Omental fat pad (tissue), 4 donors: ENCODE measurements around the gene CDK5RAP2. TPM values are rescaled to one million over a fixed set of nuclear protein-coding genes. Genes with fewer than 3 reads are reported as not detected.

Source experiments
- ATAC-seq: fragments of 150-250 bp; one replicate; pipeline ENCODE4 v1.9.1; 2016; ENCODE audit warnings: mild to moderate bottlenecking, moderate library complexity; ENCODE audit not compliant: low FRiP score
- DNase-seq: peaks from one replicate; pipeline ENCODE4 v3.0.0-alpha.2; 2019; ENCODE audit warnings: low spot score
- CTCF ChIP-seq, 3 donors: fragments of 450-650 bp; IDR thresholded peaks; one replicate each; pipeline ENCODE4 v1.5.1; 2016 to 2017; ENCODE audit warnings: antibody characterized with exemption in 3 of 3, mild to moderate bottlenecking in 3 of 3, moderate library complexity in 2 of 3
- total RNA-seq, 4 donors: library from RNA; depleted of rRNA; stranded (reverse); fragments of >200 nt; gene quantifications; one replicate each; pipeline ENCODE4 v1.1.0, GENCODE V29; 2016

CDK5RAP2 gene
- total RNA-seq, 4 donors from 2014 or later, result 32.8 to 47.6 (median 39.4) TPM

GRCh38 chr9:120456218-120456617 is 123.7 kb downstream of the CDK5RAP2 start:
- ATAC-seq (no peak), DNase-seq (no peak)
- TF ChIP-seq CTCF (IDR thresholded peaks at IDR 0.05), result no peak

- DNase-seq (no peak), ATAC-seq (no peak)
- TF ChIP-seq CTCF (IDR thresholded peaks at IDR 0.05), result no peak
Observed at GRCh38 chr9:120454467-120454866, 125.5 kb downstream of the CDK5RAP2 start.

- no peak for ATAC-seq
- DNase-seq, result no peak
- no peak for TF ChIP-seq CTCF (IDR thresholded peaks at IDR 0.05)
Observed at GRCh38 chr9:120453792-120454191, 126.2 kb downstream of the CDK5RAP2 start.

- no peak for DNase-seq
Observed at GRCh38 chr9:120452631-120453030, 127.3 kb downstream of the CDK5RAP2 start.

GRCh38 chr9:120450916-120451315 is 129.1 kb downstream of the CDK5RAP2 start:
- ATAC-seq (no peak), DNase-seq (no peak)
- TF ChIP-seq CTCF (IDR thresholded peaks at IDR 0.05), result no peak

More at GRCh38 chr9:120452631-120453030, 127.3 kb downstream of the CDK5RAP2 start:
- ATAC-seq, result no peak
- no peak for TF ChIP-seq CTCF (IDR thresholded peaks at IDR 0.05)

- DNase-seq, result no peak
- no peak for ATAC-seq
- no peak for TF ChIP-seq CTCF (IDR thresholded peaks at IDR 0.05)
Observed at GRCh38 chr9:120449566-120449965, 130.4 kb downstream of the CDK5RAP2 start.

GRCh38 chr9:120447959-120448500 is 131.9 kb downstream of the CDK5RAP2 start:
- no peak for TF ChIP-seq CTCF (IDR thresholded peaks at IDR 0.05)
- no peak for DNase-seq

More at GRCh38 chr9:120447959-120448500, 131.9 kb downstream of the CDK5RAP2 start:
- ATAC-seq, result no peak
